Femur (tissue), 1 donor: ENCODE data around the gene TOMT.
"Not testable (repeated sequence)": the region's sequence is repeated elsewhere in the genome, so short reads cannot be mapped to it uniquely, and the experiment has no call there.

Experiments used
- DNase-seq: peaks from one replicate; pipeline ENCODE4 v3.0.0-alpha.2; 2017

The TOMT gene

GRCh38 chr11:72127923-72128322 lies 22.2 kb downstream of the TOMT start:
- no peak for DNase-seq

GRCh38 chr11:72129381-72129780 lies 23.7 kb downstream of the TOMT start:
- DNase-seq, result no peak

DNA sequence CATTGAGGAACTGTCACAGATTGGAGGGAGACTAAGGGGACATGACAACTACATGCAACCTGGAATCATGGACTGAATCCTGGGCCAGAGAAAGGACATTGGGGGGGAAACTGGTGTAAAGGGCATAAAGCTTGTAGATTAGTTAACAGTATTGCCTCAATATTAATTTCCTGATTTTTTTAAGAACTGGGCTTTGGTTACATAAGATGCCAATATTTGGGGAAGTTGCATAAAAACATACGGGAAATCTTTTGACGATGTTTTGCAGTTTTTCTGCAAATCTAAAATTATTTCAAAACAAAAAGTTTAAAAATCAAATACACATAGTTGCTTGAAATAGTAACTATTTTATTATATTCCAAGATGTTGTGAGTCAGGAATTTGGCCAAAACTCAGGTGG lies 26.9 kb downstream of the TOMT start:
- no peak for DNase-seq

DNA sequence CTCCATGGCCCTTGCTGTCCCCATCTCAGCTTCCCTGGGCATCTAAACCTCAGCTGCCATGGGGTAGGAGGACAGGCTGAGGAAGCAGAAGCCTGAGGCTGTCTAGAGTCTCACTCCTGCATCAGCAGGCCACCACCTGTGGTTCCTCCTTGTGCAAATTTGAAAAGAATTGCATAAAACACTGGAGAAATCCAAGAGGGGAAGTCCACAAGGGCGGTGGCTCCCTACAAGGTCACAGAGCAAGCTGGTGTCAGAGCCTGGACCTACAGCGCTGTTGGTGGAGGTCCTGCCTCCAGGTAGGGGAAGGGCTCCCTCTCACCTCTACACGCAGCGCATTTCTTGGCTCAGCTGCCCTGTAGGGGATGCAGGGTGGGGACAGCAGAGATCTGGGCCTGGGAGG lies 29.7 kb downstream of the TOMT start, which contains the start of gene FOLR3:
Gene FOLR3, plus strand, starts transcription at position 253 of the 400 bp plus-strand sequence. CDS start 228 bp downstream, outside the sequence.
- DNase-seq, result not testable (repeated sequence)

- DNase-seq, result no peak
These were observed 30.4 kb downstream of the TOMT start for GRCh38 chr11:72135891-72136683.

- DNase-seq, result no peak
These were observed 31.0 kb downstream of the TOMT start for GRCh38 chr11:72136684-72137262.

- no peak for DNase-seq
These were observed 33.2 kb downstream of the TOMT start for GRCh38 chr11:72138821-72139390.

DNA sequence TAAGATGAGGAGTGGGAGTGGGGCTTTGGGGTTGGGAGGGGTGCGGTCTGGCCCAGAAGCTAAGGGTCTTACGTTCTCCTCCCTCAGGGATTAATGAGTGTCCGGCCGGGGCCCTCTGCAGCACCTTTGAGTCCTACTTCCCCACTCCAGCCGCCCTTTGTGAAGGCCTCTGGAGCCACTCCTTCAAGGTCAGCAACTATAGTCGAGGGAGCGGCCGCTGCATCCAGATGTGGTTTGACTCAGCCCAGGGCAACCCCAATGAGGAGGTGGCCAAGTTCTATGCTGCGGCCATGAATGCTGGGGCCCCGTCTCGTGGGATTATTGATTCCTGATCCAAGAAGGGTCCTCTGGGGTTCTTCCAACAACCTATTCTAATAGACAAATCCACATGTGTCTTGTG lies 33.8 kb downstream of the TOMT start:
- DNase-seq, result no peak

DNA sequence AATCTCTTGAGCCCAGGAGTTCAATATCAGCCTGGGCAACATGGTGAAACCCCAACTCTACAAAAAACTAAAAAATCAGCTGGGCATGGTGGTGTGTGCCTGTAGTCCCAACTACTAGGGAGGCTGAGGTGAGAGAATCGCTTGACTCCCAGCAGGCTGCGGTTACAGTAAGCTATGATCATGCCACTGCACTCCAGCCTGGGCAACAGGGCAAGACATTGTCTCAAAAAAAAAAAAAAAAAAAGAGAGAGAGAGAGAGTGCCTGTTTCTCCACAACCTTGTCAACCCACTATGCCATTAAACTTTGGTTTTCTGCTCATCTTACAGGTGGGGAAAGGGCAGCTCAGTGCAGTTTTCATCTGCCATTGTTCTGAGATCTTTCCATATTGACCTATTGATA lies 34.9 kb downstream of the TOMT start:
- no peak for DNase-seq

- DNase-seq, result no peak
These were observed 35.3 kb downstream of the TOMT start for GRCh38 chr11:72141066-72141465.

- DNase-seq, result not testable (repeated sequence)
These were observed 36.4 kb downstream of the TOMT start for GRCh38 chr11:72142086-72142485.

GRCh38 chr11:72142543-72142942 lies 36.8 kb downstream of the TOMT start:
- DNase-seq, result not testable (repeated sequence)

DNA sequence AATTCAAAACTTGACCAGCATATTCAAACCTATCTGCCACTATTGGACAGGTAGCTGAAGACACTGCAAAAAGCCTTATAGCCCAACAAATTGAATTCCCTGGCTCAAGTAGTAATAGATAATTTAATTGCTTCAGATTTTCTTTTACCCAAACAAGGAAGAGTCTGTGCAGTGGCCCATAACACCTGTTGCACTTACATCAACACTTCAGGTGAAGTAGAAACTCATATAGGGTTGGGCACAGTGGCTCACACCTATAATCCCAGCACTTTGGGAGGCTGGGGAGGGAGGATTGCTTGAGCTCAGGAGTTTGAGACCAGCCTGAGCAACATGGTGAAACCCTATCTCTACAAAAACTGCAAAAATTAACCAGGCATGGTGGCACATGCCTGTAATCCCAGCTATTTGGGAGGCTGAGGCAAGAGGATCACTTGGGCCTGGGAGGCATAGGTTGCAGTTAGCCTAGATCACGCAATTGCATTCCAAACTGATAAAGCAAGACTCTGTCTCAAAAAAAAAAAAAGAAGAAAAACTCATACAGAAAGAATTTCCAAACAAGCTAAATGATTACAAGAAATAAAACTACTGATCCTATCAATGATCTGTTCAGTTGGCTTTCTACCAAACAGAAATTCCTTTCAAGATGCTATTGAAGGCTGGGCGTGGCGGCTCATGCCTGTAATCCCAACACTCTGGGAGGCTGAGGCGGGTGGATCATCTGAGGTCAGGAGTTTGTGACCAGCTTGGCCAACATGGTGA lies 39.3 kb downstream of the TOMT start:
- no peak for DNase-seq

DNA sequence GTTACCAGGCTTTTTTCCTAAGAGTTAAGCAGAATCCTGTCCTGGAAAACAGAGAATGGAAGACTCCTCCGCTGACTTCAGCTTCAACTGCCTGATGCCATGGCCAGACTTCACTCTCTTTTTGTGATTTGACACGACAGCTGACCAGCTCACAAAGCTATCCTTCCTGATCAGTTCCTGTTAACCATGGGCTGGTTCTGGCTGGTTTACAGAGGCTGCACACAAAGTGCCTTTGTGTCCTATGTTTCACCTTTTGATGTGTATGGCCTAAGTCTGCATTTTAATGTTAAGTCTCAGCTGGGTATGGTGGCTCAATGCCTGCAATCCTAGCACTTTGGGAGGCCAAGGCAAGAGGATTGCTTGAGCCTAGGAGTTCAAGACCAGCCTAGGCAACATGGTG lies 40.9 kb downstream of the TOMT start:
- DNase-seq, result no peak

GRCh38 chr11:72150882-72151281 lies 45.2 kb downstream of the TOMT start:
- DNase-seq, result no peak

DNA sequence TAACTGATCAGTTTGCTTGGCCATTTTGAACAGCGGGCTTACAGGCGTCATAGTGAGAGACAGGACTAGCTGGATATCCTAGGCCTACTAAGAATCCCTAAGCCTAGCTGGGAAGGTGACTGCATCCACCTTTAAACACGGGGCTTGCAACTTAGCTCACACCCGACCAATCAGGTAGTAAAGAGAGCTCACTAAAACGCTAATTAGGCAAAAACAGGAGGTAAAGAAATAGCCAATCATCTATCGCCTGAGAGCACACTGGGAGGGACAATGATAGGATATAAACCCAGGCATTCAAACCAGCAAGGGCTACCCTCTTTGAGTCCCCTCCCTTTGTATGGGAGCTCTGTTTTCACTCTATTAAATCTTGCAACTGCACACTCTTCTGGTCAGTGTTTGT lies 48.1 kb downstream of the TOMT start:
- not testable (repeated sequence) for DNase-seq

- DNase-seq, result no peak
These were observed 49.1 kb downstream of the TOMT start for GRCh38 chr11:72154816-72155215.

GRCh38 chr11:72155751-72156150 lies 50.0 kb downstream of the TOMT start:
- no peak for DNase-seq

DNA sequence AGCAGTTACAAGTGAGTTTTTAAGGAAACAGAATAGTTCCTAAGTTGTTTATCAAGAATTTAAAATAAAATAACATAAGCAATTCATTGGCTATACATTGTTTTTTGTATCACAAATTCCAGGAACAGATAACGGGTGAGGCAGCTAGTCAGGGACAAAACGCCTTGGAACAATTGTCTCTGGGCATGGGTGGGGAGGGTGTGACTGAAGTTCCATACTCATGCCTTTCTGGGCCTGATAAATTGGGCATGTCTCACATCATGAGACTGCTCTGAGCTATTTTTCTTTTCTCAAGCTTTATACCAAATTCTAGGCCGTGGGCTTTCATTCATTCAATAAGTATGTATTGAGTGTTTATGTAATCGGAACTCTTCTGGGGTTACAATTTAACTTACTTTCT lies 51.4 kb downstream of the TOMT start:
- no peak for DNase-seq
